HEK293 (cell line): ENCODE data around the gene STX2.

Experiments
- BCL11B ChIP-seq: fragments of 450-650 bp; formaldehyde crosslinking; IDR thresholded peaks from 2 replicates; pipeline ENCODE4 v1.5.1; 2016; ENCODE audit warnings: low read depth, missing biosample characterization, missing genetic modification characterization
- GLIS2 ChIP-seq: fragments of 450-650 bp; formaldehyde crosslinking; IDR thresholded peaks from 2 replicates; pipeline ENCODE4 v1.5.1; 2016; ENCODE audit warnings: missing biosample characterization, missing genetic modification characterization
- KLF7 ChIP-seq: fragments of 450-650 bp; formaldehyde crosslinking; IDR thresholded peaks from 2 replicates; pipeline ENCODE4 v1.5.1; 2016; ENCODE audit warnings: missing biosample characterization, missing genetic modification characterization, borderline replicate concordance
- OSR2 ChIP-seq: fragments of 450-650 bp; formaldehyde crosslinking; IDR thresholded peaks from 2 replicates; pipeline ENCODE4 v1.5.1; 2016; ENCODE audit warnings: missing biosample characterization, missing genetic modification characterization
- REPIN1 ChIP-seq: fragments of 450-650 bp; formaldehyde crosslinking; IDR thresholded peaks from 2 replicates; pipeline ENCODE4 v1.5.1; 2017; ENCODE audit warnings: missing biosample characterization, missing genetic modification characterization, low read depth
- ZBTB48 ChIP-seq: fragments of 450-650 bp; formaldehyde crosslinking; IDR thresholded peaks from 2 replicates; pipeline ENCODE4 v1.5.1; 2016; ENCODE audit warnings: missing biosample characterization, missing genetic modification characterization
- ZFP41 ChIP-seq: fragments of 450-650 bp; formaldehyde crosslinking; IDR thresholded peaks from 2 replicates; pipeline ENCODE4 v1.5.1; 2016; ENCODE audit warnings: missing biosample characterization, missing genetic modification characterization, borderline replicate concordance
- ZFP69B ChIP-seq: fragments of 450-650 bp; formaldehyde crosslinking; IDR thresholded peaks from 2 replicates; pipeline ENCODE4 v1.5.1; 2016; ENCODE audit warnings: missing biosample characterization, missing genetic modification characterization
- ZNF112 ChIP-seq: fragments of 450-650 bp; formaldehyde crosslinking; IDR thresholded peaks from 2 replicates; pipeline ENCODE4 v1.5.0; 2017; ENCODE audit warnings: missing biosample characterization, missing genetic modification characterization
- ZNF146 ChIP-seq: fragments of 450-650 bp; formaldehyde crosslinking; IDR thresholded peaks from 2 replicates; pipeline ENCODE4 v1.5.1; 2016; ENCODE audit warnings: missing biosample characterization, missing genetic modification characterization
- ZNF175 ChIP-seq: fragments of 450-650 bp; formaldehyde crosslinking; IDR thresholded peaks from 2 replicates; pipeline ENCODE4 v1.5.1; 2016; ENCODE audit warnings: missing biosample characterization, missing genetic modification characterization
- ZNF19 ChIP-seq: fragments of 450-650 bp; formaldehyde crosslinking; IDR thresholded peaks from 2 replicates; pipeline ENCODE4; 2016; ENCODE audit warnings: missing biosample characterization, missing genetic modification characterization, low read depth
- ZNF2 ChIP-seq: fragments of 450-650 bp; formaldehyde crosslinking; IDR thresholded peaks from 2 replicates; pipeline ENCODE4 v1.5.1; 2016; ENCODE audit warnings: missing biosample characterization, missing genetic modification characterization
- ZNF223 ChIP-seq: fragments of 450-650 bp; formaldehyde crosslinking; IDR thresholded peaks from 2 replicates; pipeline ENCODE4 v1.5.1; 2016; ENCODE audit warnings: missing biosample characterization, missing genetic modification characterization
- ZNF23 ChIP-seq: fragments of 450-650 bp; formaldehyde crosslinking; IDR thresholded peaks from 2 replicates; pipeline ENCODE4 v1.5.1; 2016; ENCODE audit warnings: missing biosample characterization, missing genetic modification characterization, borderline replicate concordance
- ZNF239 ChIP-seq: fragments of 450-650 bp; formaldehyde crosslinking; IDR thresholded peaks from 2 replicates; pipeline ENCODE4 v1.5.1; 2016; ENCODE audit warnings: missing biosample characterization, missing genetic modification characterization
- ZNF24 ChIP-seq: fragments of 450-650 bp; formaldehyde crosslinking; IDR thresholded peaks from 2 replicates; pipeline ENCODE4 v1.5.1; 2016; ENCODE audit warnings: missing biosample characterization, missing genetic modification characterization
- ZNF292 ChIP-seq: fragments of 450-650 bp; formaldehyde crosslinking; IDR thresholded peaks from 2 replicates; pipeline ENCODE4 v1.5.1; 2016; ENCODE audit warnings: low read depth, missing biosample characterization, missing genetic modification characterization, borderline replicate concordance
- ZNF302 ChIP-seq: fragments of 450-650 bp; formaldehyde crosslinking; IDR thresholded peaks from 2 replicates; pipeline ENCODE4 v1.5.1; 2016; ENCODE audit warnings: missing biosample characterization, missing genetic modification characterization, low read depth
- ZNF391 ChIP-seq: fragments of 450-650 bp; formaldehyde crosslinking; IDR thresholded peaks from 2 replicates; pipeline ENCODE4 v1.5.1; 2016; ENCODE audit warnings: low read depth, missing biosample characterization, missing genetic modification characterization, borderline replicate concordance
- ZNF561 ChIP-seq: fragments of 450-650 bp; IDR thresholded peaks from 2 replicates; pipeline ENCODE4 v1.5.1; 2018; ENCODE audit warnings: missing biosample characterization, missing genetic modification characterization, borderline replicate concordance
- ZNF664 ChIP-seq: fragments of 450-650 bp; formaldehyde crosslinking; IDR thresholded peaks from 2 replicates; pipeline ENCODE4 v1.5.1; 2016; ENCODE audit warnings: missing biosample characterization, missing genetic modification characterization
- ZNF791 ChIP-seq: fragments of 450-650 bp; formaldehyde crosslinking; IDR thresholded peaks from 2 replicates; pipeline ENCODE4 v1.5.1; 2016; ENCODE audit warnings: missing biosample characterization, missing genetic modification characterization
- TF ChIP-seq, protein P1 (sequence below): fragments of 450-650 bp; formaldehyde crosslinking; IDR thresholded peaks from 2 replicates; pipeline ENCODE4 v1.5.1; 2016; ENCODE audit warnings: missing biosample characterization, missing genetic modification characterization
- TF ChIP-seq, protein P2 (sequence below): fragments of 450-650 bp; formaldehyde crosslinking; IDR thresholded peaks from 2 replicates; pipeline ENCODE4 v1.5.1; 2016; ENCODE audit warnings: missing biosample characterization, missing genetic modification characterization
- TF ChIP-seq, protein P3 (sequence below): fragments of 450-650 bp; formaldehyde crosslinking; IDR thresholded peaks from 2 replicates; pipeline ENCODE4 v1.5.1; 2016; ENCODE audit warnings: missing biosample characterization, missing genetic modification characterization
- TF ChIP-seq, protein P4 (sequence below): fragments of 450-650 bp; formaldehyde crosslinking; IDR thresholded peaks from 2 replicates; pipeline ENCODE4 v1.5.1; 2017; ENCODE audit warnings: missing biosample characterization, missing genetic modification characterization
- TF ChIP-seq, protein P5 (sequence below): fragments of 450-650 bp; formaldehyde crosslinking; IDR thresholded peaks from 2 replicates; pipeline ENCODE4 v1.5.1; 2016; ENCODE audit warnings: missing biosample characterization, missing genetic modification characterization
- TF ChIP-seq, protein P6 (sequence below): fragments of 450-650 bp; formaldehyde crosslinking; optimal IDR thresholded peaks from 2 replicates; pipeline ENCODE3; 2016; ENCODE audit warnings: missing biosample characterization, mild to moderate bottlenecking, missing genetic modification characterization

STX2 gene

DNA sequence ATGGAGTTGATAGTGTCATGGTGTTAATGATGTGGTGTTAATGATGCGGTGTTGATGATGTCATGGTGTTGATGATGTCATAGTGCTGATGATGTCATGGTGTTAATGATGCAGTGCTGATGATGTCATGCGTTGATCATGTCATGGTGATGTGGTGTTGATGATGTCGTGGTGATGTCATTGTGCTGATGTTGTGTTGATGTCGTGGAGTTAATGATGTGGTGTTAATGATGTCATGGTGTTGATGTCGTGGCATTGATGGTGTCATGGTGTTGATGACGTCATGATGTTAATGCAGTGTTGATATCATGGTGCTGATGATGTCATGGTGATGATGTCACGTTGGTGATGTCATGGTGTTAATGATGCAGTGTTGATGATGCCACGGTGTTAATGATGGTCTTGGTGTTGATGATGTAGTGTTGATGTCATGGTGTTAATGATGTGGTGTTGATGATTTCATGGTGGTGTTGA is 73.8 kb downstream of the STX2 start (continued):
- TF ChIP-seq ZNF23, result peak; percentile 66; the same call in 1 of the 2 replicates
- peak; percentile 24; the same call in 1 of the 2 replicates for TF ChIP-seq ZNF146 (tag by site-specific recombination)
- peak; percentile 83 for TF ChIP-seq ZNF24 (tag by site-specific recombination)
- no peak for TF ChIP-seq ZNF292 (tag by site-specific recombination)
- peak; percentile 93 for TF ChIP-seq ZNF391 (tag by site-specific recombination)
- TF ChIP-seq ZNF791 (tag by site-specific recombination), result 0 out of 2 replicates have a peak, but pooled peaks have one; percentile 72
- TF ChIP-seq, protein P1, sequence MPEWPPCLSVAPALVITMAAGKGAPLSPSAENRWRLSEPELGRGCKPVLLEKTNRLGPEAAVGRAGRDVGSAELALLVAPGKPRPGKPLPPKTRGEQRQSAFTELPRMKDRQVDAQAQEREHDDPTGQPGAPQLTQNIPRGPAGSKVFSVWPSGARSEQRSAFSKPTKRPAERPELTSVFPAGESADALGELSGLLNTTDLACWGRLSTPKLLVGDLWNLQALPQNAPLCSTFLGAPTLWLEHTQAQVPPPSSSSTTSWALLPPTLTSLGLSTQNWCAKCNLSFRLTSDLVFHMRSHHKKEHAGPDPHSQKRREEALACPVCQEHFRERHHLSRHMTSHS (tag by site-specific recombination), result peak; percentile 87
- no peak; the same call in 1 of the 2 replicates for TF ChIP-seq OSR2 (tag by site-specific recombination)
- peak; percentile 22; the same call in 1 of the 2 replicates for TF ChIP-seq GLIS2 (tag by site-specific recombination)
- TF ChIP-seq ZBTB48 (tag by site-specific recombination), result no peak; the same call in 1 of the 2 replicates
- TF ChIP-seq ZNF2, result peak; percentile 86
- TF ChIP-seq KLF7 (tag by site-specific recombination), result no peak
- TF ChIP-seq, protein P2, sequence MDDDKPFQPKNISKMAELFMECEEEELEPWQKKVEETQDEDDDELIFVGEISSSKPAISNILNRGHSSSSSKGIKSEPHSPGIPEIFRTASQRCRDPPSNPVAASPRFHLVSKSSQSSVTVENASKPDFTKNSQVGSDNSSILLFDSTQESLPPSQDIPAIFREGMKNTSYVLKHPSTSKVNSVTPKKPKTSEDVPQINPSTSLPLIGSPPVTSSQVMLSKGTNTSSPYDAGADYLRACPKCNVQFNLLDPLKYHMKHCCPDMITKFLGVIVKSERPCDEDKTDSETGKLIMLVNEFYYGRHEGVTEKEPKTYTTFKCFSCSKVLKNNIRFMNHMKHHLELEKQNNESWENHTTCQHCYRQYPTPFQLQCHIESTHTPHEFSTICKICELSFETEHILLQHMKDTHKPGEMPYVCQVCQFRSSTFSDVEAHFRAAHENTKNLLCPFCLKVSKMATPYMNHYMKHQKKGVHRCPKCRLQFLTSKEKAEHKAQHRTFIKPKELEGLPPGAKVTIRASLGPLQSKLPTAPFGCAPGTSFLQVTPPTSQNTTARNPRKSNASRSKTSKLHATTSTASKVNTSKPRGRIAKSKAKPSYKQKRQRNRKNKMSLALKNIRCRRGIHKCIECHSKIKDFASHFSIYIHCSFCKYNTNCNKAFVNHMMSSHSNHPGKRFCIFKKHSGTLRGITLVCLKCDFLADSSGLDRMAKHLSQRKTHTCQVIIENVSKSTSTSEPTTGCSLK (tag by site-specific recombination), result no peak; the same call in 1 of the 2 replicates
- TF ChIP-seq BCL11B (tag by site-specific recombination), result peak; percentile 9; the same call in 1 of the 2 replicates
- TF ChIP-seq ZFP69B (tag by site-specific recombination), result peak; percentile 81
- TF ChIP-seq, protein P3, sequence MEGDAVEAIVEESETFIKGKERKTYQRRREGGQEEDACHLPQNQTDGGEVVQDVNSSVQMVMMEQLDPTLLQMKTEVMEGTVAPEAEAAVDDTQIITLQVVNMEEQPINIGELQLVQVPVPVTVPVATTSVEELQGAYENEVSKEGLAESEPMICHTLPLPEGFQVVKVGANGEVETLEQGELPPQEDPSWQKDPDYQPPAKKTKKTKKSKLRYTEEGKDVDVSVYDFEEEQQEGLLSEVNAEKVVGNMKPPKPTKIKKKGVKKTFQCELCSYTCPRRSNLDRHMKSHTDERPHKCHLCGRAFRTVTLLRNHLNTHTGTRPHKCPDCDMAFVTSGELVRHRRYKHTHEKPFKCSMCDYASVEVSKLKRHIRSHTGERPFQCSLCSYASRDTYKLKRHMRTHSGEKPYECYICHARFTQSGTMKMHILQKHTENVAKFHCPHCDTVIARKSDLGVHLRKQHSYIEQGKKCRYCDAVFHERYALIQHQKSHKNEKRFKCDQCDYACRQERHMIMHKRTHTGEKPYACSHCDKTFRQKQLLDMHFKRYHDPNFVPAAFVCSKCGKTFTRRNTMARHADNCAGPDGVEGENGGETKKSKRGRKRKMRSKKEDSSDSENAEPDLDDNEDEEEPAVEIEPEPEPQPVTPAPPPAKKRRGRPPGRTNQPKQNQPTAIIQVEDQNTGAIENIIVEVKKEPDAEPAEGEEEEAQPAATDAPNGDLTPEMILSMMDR, result no peak
- TF ChIP-seq, protein P4, sequence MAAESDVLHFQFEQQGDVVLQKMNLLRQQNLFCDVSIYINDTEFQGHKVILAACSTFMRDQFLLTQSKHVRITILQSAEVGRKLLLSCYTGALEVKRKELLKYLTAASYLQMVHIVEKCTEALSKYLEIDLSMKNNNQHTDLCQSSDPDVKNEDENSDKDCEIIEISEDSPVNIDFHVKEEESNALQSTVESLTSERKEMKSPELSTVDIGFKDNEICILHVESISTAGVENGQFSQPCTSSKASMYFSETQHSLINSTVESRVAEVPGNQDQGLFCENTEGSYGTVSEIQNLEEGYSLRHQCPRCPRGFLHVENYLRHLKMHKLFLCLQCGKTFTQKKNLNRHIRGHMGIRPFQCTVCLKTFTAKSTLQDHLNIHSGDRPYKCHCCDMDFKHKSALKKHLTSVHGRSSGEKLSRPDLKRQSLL (tag by site-specific recombination), result no peak; the same call in 1 of the 2 replicates
- TF ChIP-seq ZNF223 (tag by site-specific recombination), result no peak
- no peak for TF ChIP-seq ZNF561
- TF ChIP-seq ZNF175, result no peak
- TF ChIP-seq ZNF19, result no peak; the same call in 1 of the 2 replicates
- no peak for TF ChIP-seq ZNF112 (tag by site-specific recombination)
- TF ChIP-seq REPIN1 (tag by site-specific recombination), result no peak
- TF ChIP-seq, protein P5, sequence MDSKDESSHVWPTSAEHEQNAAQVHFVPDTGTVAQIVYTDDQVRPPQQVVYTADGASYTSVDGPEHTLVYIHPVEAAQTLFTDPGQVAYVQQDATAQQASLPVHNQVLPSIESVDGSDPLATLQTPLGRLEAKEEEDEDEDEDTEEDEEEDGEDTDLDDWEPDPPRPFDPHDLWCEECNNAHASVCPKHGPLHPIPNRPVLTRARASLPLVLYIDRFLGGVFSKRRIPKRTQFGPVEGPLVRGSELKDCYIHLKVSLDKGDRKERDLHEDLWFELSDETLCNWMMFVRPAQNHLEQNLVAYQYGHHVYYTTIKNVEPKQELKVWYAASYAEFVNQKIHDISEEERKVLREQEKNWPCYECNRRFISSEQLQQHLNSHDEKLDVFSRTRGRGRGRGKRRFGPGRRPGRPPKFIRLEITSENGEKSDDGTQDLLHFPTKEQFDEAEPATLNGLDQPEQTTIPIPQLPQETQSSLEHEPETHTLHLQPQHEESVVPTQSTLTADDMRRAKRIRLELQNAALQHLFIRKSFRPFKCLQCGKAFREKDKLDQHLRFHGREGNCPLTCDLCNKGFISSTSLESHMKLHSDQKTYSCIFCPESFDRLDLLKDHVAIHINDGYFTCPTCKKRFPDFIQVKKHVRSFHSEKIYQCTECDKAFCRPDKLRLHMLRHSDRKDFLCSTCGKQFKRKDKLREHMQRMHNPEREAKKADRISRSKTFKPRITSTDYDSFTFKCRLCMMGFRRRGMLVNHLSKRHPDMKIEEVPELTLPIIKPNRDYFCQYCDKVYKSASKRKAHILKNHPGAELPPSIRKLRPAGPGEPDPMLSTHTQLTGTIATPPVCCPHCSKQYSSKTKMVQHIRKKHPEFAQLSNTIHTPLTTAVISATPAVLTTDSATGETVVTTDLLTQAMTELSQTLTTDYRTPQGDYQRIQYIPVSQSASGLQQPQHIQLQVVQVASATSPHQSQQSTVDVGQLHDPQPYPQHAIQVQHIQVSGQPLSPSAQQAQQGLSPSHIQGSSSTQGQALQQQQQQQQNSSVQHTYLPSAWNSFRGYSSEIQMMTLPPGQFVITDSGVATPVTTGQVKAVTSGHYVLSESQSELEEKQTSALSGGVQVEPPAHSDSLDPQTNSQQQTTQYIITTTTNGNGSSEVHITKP (tag by site-specific recombination), result no peak
- peak; percentile 87 for TF ChIP-seq ZNF239 (tag by site-specific recombination)
- TF ChIP-seq ZFP41, result peak; percentile 65; the same call in 1 of the 2 replicates
- peak; percentile 45; the same call in 1 of the 2 replicates for TF ChIP-seq ZNF302 (tag by site-specific recombination)
- TF ChIP-seq, protein P6, sequence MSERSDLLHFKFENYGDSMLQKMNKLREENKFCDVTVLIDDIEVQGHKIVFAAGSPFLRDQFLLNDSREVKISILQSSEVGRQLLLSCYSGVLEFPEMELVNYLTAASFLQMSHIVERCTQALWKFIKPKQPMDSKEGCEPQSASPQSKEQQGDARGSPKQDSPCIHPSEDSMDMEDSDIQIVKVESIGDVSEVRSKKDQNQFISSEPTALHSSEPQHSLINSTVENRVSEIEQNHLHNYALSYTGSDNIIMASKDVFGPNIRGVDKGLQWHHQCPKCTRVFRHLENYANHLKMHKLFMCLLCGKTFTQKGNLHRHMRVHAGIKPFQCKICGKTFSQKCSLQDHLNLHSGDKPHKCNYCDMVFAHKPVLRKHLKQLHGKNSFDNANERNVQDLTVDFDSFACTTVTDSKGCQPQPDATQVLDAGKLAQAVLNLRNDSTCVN (tag by site-specific recombination), result no peak
- TF ChIP-seq ZNF664 (tag by site-specific recombination), result no peak
